ENCODE data around the gene TMEM255B. TPM values are rescaled to one million over a fixed set of nuclear protein-coding genes. Genes with fewer than 3 reads are reported as not detected.

The TMEM255B gene
- total RNA-seq, 1 experiment from 2014 or later, result 7.0 TPM

DNA sequence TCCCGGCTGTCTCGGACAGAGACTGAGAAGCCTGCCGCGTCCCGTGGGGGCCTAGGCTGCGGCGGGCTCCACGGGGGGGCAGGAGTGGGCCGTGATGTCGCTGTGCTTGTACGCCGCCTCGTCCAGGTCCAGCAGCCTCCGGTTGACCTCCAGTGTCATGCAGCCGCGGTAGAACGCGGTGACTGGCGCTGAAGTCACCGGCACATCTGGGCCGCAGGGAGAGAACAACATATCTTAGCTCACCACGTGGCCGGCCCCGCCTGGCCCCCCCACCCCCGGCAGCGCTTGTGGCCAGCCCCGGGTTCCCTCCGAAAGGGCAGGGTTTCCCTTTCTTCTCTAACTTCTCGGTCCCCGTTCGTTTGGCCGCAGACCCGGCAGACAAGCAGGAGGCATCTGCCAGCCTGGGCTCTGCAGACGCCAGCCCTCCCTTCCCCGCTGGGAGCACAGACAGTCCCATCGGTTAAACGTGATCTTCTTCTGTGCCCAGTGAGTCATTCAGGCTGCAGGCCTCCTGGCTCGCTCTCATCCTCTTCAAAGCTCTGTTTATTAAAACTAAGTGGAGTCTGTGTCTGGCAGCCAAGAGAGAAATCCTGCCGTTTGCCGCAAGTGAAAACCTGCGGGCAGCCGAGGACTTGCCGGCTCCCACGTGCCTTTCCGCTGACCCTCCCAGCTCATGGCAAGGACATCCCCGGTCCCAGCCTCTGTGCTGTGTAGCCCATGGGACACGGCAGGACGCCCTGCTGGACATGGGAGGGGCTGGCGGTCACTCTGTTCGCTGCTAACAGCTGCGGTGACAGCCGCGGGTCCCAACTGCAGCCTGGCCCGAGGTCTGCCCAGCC, 62.0 kb downstream of the TMEM255B start:
- H3K4me1 Mint-ChIP-seq (ENCODE audit: insufficient read depth, unreplicated experiment), result peaks cover 29% of the 10 kb centered on the region
- H3K27ac Mint-ChIP-seq (ENCODE audit: low read depth, unreplicated experiment), result peak overlapping the region; percentile 50
- H3K9me3 Mint-ChIP-seq (ENCODE audit: unreplicated experiment), result no peaks in the 10 kb centered on the region
- peak; percentile 96 for DNase-seq (ENCODE audit: unreplicated experiment)
- TF ChIP-seq, protein P1, sequence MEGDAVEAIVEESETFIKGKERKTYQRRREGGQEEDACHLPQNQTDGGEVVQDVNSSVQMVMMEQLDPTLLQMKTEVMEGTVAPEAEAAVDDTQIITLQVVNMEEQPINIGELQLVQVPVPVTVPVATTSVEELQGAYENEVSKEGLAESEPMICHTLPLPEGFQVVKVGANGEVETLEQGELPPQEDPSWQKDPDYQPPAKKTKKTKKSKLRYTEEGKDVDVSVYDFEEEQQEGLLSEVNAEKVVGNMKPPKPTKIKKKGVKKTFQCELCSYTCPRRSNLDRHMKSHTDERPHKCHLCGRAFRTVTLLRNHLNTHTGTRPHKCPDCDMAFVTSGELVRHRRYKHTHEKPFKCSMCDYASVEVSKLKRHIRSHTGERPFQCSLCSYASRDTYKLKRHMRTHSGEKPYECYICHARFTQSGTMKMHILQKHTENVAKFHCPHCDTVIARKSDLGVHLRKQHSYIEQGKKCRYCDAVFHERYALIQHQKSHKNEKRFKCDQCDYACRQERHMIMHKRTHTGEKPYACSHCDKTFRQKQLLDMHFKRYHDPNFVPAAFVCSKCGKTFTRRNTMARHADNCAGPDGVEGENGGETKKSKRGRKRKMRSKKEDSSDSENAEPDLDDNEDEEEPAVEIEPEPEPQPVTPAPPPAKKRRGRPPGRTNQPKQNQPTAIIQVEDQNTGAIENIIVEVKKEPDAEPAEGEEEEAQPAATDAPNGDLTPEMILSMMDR (IDR thresholded peaks at IDR 0.05; ENCODE audit: unreplicated experiment), result no peak
- CTCF ChIA-PET, result interaction anchor here (1.5 to 2.4 kb wide), 4 partner anchors 17 to 126 kb away, joined by 4 to 11 read pairs (median 8); no protein-coding TSS in a partner anchor
- no peaks in the 10 kb centered on the region for H3K27me3 Mint-ChIP-seq (ENCODE audit: insufficient read depth, unreplicated experiment)
- peak overlapping the region; percentile 58 for H3K4me3 Mint-ChIP-seq (ENCODE audit: unreplicated experiment)
- no TSS peak for BruUV-seq (replicated peaks)
- peaks cover 62% of the 10 kb centered on the region for H3K36me3 Mint-ChIP-seq (ENCODE audit: insufficient read depth, unreplicated experiment)
- intact Hi-C loops (cut with micrococcal nuclease), result loop anchor here (1.0 to 2.0 kb wide), 3 partner anchors 16 to 76 kb away; no protein-coding TSS in a partner anchor
- POLR2A ChIA-PET, result interaction anchor here (0.8 to 3.8 kb wide), 10 partner anchors 17 to 408 kb away, joined by 3 to 45 read pairs (median 5); partner anchors contain the start of gene GAS6

DNA sequence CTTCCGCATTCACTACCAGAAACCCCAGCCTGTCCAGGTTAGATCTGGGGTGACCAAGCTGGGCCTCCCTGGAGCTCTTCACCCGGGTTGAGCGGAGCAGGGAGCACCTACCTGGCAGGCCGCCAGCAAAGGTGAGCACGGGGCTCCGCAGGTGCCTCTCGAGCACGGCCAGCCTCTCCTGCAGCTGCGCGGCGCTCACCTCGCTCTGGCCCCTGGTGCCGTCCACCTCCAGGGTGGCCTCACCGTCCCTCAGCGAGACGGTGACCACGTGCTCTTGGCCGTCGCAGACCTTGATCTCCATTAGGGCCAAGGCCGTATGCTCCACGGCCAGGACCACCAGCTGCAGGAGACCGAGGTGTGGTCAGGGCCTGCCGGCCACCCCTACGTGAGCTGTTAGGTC, 62.8 kb downstream of the TMEM255B start:
- ChIA-PET POLR2A (interaction anchor here (0.6 to 3.8 kb wide), 10 partner anchors 11 to 329 kb away, joined by 3 to 45 read pairs (median 5); partner anchors contain the start of gene GAS6), CTCF (interaction anchor here (0.9 to 2.4 kb wide), 6 partner anchors 16 to 404 kb away, joined by 3 to 11 read pairs (median 5); no protein-coding TSS in a partner anchor)
- no peaks in the 10 kb centered on the region for H3K27me3 Mint-ChIP-seq (ENCODE audit: insufficient read depth, unreplicated experiment)
- no peaks in the 10 kb centered on the region for H3K9me3 Mint-ChIP-seq (ENCODE audit: unreplicated experiment)
- H3K27ac Mint-ChIP-seq (ENCODE audit: low read depth, unreplicated experiment), result peak overlapping the region; percentile 50
- H3K4me1 Mint-ChIP-seq (ENCODE audit: insufficient read depth, unreplicated experiment), result peaks cover 24% of the 10 kb centered on the region
- TF ChIP-seq, protein P1 (IDR thresholded peaks at IDR 0.05; ENCODE audit: unreplicated experiment), result no peak
- peak overlapping the region; percentile 58 for H3K4me3 Mint-ChIP-seq (ENCODE audit: unreplicated experiment)
- intact Hi-C loops (cut with micrococcal nuclease), result loop anchor here (1.0 to 2.0 kb wide), 3 partner anchors 15 to 75 kb away; no protein-coding TSS in a partner anchor
- H3K36me3 Mint-ChIP-seq (ENCODE audit: insufficient read depth, unreplicated experiment), result peaks cover 61% of the 10 kb centered on the region
- no TSS peak for BruUV-seq (replicated peaks)
- DNase-seq (ENCODE audit: unreplicated experiment), result no peak

DNA sequence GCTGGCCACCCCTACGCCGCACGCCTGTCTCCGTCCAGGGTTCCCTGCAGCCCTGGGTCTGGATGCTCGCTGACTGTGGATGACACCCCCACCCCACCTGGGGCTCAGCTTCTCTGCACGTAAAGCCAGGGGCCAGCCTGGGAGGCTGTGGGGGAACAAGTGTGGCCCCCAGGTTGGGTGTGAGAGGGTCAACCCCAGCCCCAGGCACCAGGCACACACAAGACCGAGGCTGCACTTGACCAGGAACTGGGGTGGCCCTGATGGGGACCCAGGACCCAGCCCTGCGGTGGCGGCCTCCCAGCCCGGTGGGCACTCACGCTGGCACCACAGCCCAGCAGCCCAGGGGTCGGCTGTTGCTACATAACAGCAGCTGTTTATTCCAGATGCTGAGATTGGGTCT, 63.2 kb downstream of the TMEM255B start:
- no TSS peak for BruUV-seq (replicated peaks)
- intact Hi-C loops (cut with micrococcal nuclease), result no loop called here
- H3K9me3 Mint-ChIP-seq (ENCODE audit: unreplicated experiment), result no peaks in the 10 kb centered on the region
- peaks cover 20% of the 10 kb centered on the region for H3K4me1 Mint-ChIP-seq (ENCODE audit: insufficient read depth, unreplicated experiment)
- no peak overlapping the region for H3K27ac Mint-ChIP-seq (ENCODE audit: low read depth, unreplicated experiment)
- TF ChIP-seq, protein P1 (IDR thresholded peaks at IDR 0.05; ENCODE audit: unreplicated experiment), result no peak
- no peak overlapping the region for H3K4me3 Mint-ChIP-seq (ENCODE audit: unreplicated experiment)
- POLR2A ChIA-PET, result interaction anchor here (0.6 to 3.8 kb wide), 6 partner anchors 10 to 173 kb away, joined by 3 to 45 read pairs (median 8); partner anchors contain the start of gene GAS6
- no peak for DNase-seq (ENCODE audit: unreplicated experiment)
- peaks cover 61% of the 10 kb centered on the region for H3K36me3 Mint-ChIP-seq (ENCODE audit: insufficient read depth, unreplicated experiment)
- CTCF ChIA-PET, result interaction anchor here (0.9 to 2.4 kb wide), 6 partner anchors 16 to 404 kb away, joined by 3 to 11 read pairs (median 5); no protein-coding TSS in a partner anchor
- H3K27me3 Mint-ChIP-seq (ENCODE audit: insufficient read depth, unreplicated experiment), result no peaks in the 10 kb centered on the region

All from MCF 10A (cell line).